Neural cell (in vitro differentiated cells): Measurements from ENCODE around the gene PHLDB1. TPM values are rescaled to one million over a fixed set of nuclear protein-coding genes. Genes with fewer than 3 reads are reported as not detected.

Experiments used
- H2AFZ ChIP-seq: fragments of 200-600, 300-800 bp; sonication (generic), shearing (Covaris generic); 2 replicates; pipeline ENCODE4 v1.6.0; 2014; ENCODE audit warnings: low read depth, mild to moderate bottlenecking, antibody characterized with exemption, low read length, moderate library complexity
- H3F3A ChIP-seq: fragments of 200-600 bp; shearing (Covaris generic); 2 replicates; pipeline ENCODE4 v1.6.1; 2016; ENCODE audit warnings: mild to moderate bottlenecking, moderate library complexity, mixed read lengths, antibody characterized with exemption, low read length; ENCODE audit not compliant: insufficient read depth, poor library complexity, severe bottlenecking
- H3K27ac ChIP-seq: fragments of 200-600, 300-800 bp; sonication (generic), shearing (Covaris generic); 2 replicates; pipeline ENCODE4 v1.5.1; 2014; ENCODE audit warnings: mild to moderate bottlenecking, low read length, moderate library complexity
- H3K27me3 ChIP-seq: fragments of 300-800, 200-600 bp; sonication (generic), shearing (Covaris generic); 2 replicates; pipeline ENCODE4 v1.6.0; 2014; ENCODE audit warnings: mild to moderate bottlenecking, low read depth, low read length, moderate library complexity; ENCODE audit not compliant: insufficient read depth
- H3K36me3 ChIP-seq: fragments of 300-800, 200-600 bp; sonication (generic), shearing (Covaris generic); 2 replicates; pipeline ENCODE4 v1.5.1; 2014; ENCODE audit warnings: mild to moderate bottlenecking, antibody characterized with exemption, low read length, moderate library complexity; ENCODE audit not compliant: insufficient read depth
- H3K4me2 ChIP-seq: fragments of 300-800, 200-600 bp; sonication (generic), shearing (Covaris generic); 2 replicates; pipeline ENCODE4 v1.6.0; 2014; ENCODE audit warnings: mild to moderate bottlenecking, low read length
- H3K4me3 ChIP-seq: fragments of 300-800, 200-600 bp; sonication (generic), shearing (Covaris generic); 2 replicates; pipeline ENCODE4 v1.5.1; 2014; ENCODE audit warnings: mild to moderate bottlenecking, low read length, moderate library complexity
- H3K79me2 ChIP-seq: fragments of 200-600 bp; shearing (Covaris generic); replicated peaks from 2 replicates; pipeline ENCODE4 v1.6.0; 2014; ENCODE audit warnings: mild to moderate bottlenecking, low read length, moderate library complexity; ENCODE audit not compliant: insufficient read depth
- H3K9ac ChIP-seq: fragments of 300-800, 200-600 bp; sonication (generic), shearing (Covaris generic); 2 replicates; pipeline ENCODE4 v1.6.1; 2016; ENCODE audit warnings: mild to moderate bottlenecking, low read length, mixed read lengths
- H3K9me2 ChIP-seq: fragments of 200-600 bp; shearing (Covaris generic); 2 replicates; pipeline ENCODE4 v1.6.1; 2016; ENCODE audit warnings: mild to moderate bottlenecking, low read length, mixed read lengths; ENCODE audit not compliant: insufficient read depth
- H3K9me3 ChIP-seq: fragments of 200-600, 300-800 bp; sonication (generic), shearing (Covaris generic); 2 replicates; pipeline ENCODE4 v1.6.1; 2016; ENCODE audit warnings: mild to moderate bottlenecking, mixed run types, low read length, moderate library complexity, mixed read lengths
- H4K20me1 ChIP-seq: fragments of 200-600 bp; shearing (Covaris generic); 2 replicates; pipeline ENCODE4 v1.6.1; 2016; ENCODE audit warnings: mild to moderate bottlenecking, mixed run types; ENCODE audit not compliant: insufficient read depth
- EP300 ChIP-seq: fragments of 450-650 bp; conservative IDR thresholded peaks from 2 replicates; pipeline ENCODE4 v1.6.1; 2014; ENCODE audit warnings: antibody characterized with exemption, mild to moderate bottlenecking, moderate library complexity; ENCODE audit not compliant: poor library complexity, severe bottlenecking
- EZH2 ChIP-seq: fragments of 200-600, 300-800 bp; shearing (Covaris generic), sonication (generic); IDR thresholded peaks from 2 replicates; pipeline ENCODE4 v1.6.1; 2014; ENCODE audit warnings: antibody characterized with exemption, low read length, borderline replicate concordance, mild to moderate bottlenecking; ENCODE audit not compliant: insufficient read depth, poor library complexity, severe bottlenecking
- MXI1 ChIP-seq: fragments of 450-650 bp; conservative IDR thresholded peaks from 2 replicates; pipeline ENCODE4 v1.6.1; 2014; ENCODE audit warnings: antibody characterized with exemption, mild to moderate bottlenecking; ENCODE audit not compliant: poor library complexity, severe bottlenecking
- POLR2AphosphoS5 ChIP-seq: IDR thresholded peaks from 2 replicates; pipeline ENCODE4 v1.6.1; 2012
- RAD21 ChIP-seq: fragments of 450-650 bp; conservative IDR thresholded peaks from 2 replicates; pipeline ENCODE4 v1.6.1; 2014; ENCODE audit warnings: antibody characterized with exemption, mild to moderate bottlenecking, moderate library complexity
- SMC3 ChIP-seq: fragments of 450-650 bp; conservative IDR thresholded peaks from 2 replicates; pipeline ENCODE4 v1.6.1; 2014; ENCODE audit warnings: antibody characterized with exemption, mild to moderate bottlenecking, moderate library complexity; ENCODE audit not compliant: poor library complexity
- TAF1 ChIP-seq: IDR thresholded peaks from 2 replicates; pipeline ENCODE4 v1.6.1; 2012; ENCODE audit warnings: low read depth
- polyA plus RNA-seq: library from polyadenylated mRNA; depleted of rRNA; stranded (reverse); fragments of >200 nt; gene quantifications from 2 replicates; pipeline ENCODE4 v1.2.3, GENCODE V29; 2014
- TF ChIP-seq, protein P1 (sequence below): fragments of 450-650 bp; IDR thresholded peaks from 2 replicates; pipeline ENCODE4 v1.5.1; 2014; ENCODE audit warnings: antibody characterized with exemption, mild to moderate bottlenecking, moderate library complexity; ENCODE audit not compliant: poor library complexity, severe bottlenecking
- TF ChIP-seq, protein P2 (sequence below): IDR thresholded peaks from 2 replicates; pipeline ENCODE4 v1.6.1; 2012; ENCODE audit warnings: borderline replicate concordance

The PHLDB1 gene
- polyA plus RNA-seq, 1 donor from 2014 or later, result 114 TPM

DNA sequence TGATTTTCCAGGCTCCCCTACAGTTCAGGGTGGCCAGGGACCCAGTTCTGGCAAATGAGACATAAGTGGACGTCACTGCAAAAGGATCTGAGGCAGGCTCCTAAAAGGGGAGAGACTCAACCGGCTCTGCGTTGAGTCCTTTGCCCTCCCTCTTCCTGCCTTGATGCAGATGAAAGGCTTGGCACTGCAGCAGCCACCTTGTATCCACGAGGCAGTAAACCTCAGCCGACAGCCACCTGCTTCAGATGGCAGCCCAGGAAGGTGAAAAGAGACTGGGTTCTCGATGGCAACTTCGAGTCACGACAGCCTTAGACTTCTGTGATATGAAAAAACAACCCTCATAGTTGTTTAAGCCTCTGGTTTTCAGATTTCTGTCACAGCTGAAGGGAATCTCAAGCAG, 86.8 kb downstream of the PHLDB1 start:
- Histone ChIP-seq H3K27ac (no peak overlapping the region), H3K36me3 (no peaks in the 10 kb centered on the region), H3K27me3 (no peaks in the 10 kb centered on the region), H3K9me2 (no peaks in the 10 kb centered on the region), H3K4me2 (no peak overlapping the region), H3K9ac (no peak overlapping the region), H4K20me1 (no peaks in the 10 kb centered on the region), H3K4me3 (no peak overlapping the region), H3F3A (no peaks in the 10 kb centered on the region), H2AFZ (no peak overlapping the region), H3K79me2 (no peaks in the 10 kb centered on the region), H3K9me3 (no peaks in the 10 kb centered on the region)
- TF ChIP-seq EP300 (no peak), TAF1 (no peak), SMC3 (no peak)
- TF ChIP-seq, protein P1, sequence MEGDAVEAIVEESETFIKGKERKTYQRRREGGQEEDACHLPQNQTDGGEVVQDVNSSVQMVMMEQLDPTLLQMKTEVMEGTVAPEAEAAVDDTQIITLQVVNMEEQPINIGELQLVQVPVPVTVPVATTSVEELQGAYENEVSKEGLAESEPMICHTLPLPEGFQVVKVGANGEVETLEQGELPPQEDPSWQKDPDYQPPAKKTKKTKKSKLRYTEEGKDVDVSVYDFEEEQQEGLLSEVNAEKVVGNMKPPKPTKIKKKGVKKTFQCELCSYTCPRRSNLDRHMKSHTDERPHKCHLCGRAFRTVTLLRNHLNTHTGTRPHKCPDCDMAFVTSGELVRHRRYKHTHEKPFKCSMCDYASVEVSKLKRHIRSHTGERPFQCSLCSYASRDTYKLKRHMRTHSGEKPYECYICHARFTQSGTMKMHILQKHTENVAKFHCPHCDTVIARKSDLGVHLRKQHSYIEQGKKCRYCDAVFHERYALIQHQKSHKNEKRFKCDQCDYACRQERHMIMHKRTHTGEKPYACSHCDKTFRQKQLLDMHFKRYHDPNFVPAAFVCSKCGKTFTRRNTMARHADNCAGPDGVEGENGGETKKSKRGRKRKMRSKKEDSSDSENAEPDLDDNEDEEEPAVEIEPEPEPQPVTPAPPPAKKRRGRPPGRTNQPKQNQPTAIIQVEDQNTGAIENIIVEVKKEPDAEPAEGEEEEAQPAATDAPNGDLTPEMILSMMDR, result no peak

DNA sequence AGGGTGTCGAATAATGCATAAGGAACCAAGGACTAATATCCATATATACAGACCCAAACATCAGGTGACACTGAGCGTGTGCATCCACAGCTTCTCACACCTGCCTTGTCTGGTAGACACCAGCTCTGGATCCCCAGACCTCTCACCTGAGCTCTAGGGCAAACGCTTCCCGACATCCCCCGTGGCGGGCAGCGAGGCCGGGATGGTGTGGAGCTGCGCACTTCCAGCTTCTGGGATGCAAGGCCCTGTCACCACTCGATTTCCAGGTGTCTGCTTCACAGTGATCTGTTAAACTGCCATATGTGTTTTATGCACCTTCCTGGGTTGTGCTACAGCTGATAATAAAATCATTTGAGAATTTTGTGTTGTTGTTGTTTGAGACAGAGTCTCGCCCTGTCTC, 87.4 kb downstream of the PHLDB1 start:
- no peaks in the 10 kb centered on the region for H3K27me3 ChIP-seq
- H3K4me2 ChIP-seq, result no peak overlapping the region
- no peaks in the 10 kb centered on the region for H3K9me3 ChIP-seq
- no peak overlapping the region for H3K4me3 ChIP-seq
- no peak overlapping the region for H3K9ac ChIP-seq
- no peaks in the 10 kb centered on the region for H3K9me2 ChIP-seq
- H3K79me2 ChIP-seq, result no peaks in the 10 kb centered on the region
- no peak overlapping the region for H3K27ac ChIP-seq
- no peak for TF ChIP-seq POLR2AphosphoS5
- TF ChIP-seq SMC3, result no peak
- TF ChIP-seq RAD21, result no peak
- TF ChIP-seq EZH2, result no peak
- TF ChIP-seq, protein P1, result no peak
- no peak overlapping the region for H2AFZ ChIP-seq
- H4K20me1 ChIP-seq, result no peaks in the 10 kb centered on the region
- H3K36me3 ChIP-seq, result no peaks in the 10 kb centered on the region
- no peaks in the 10 kb centered on the region for H3F3A ChIP-seq

DNA sequence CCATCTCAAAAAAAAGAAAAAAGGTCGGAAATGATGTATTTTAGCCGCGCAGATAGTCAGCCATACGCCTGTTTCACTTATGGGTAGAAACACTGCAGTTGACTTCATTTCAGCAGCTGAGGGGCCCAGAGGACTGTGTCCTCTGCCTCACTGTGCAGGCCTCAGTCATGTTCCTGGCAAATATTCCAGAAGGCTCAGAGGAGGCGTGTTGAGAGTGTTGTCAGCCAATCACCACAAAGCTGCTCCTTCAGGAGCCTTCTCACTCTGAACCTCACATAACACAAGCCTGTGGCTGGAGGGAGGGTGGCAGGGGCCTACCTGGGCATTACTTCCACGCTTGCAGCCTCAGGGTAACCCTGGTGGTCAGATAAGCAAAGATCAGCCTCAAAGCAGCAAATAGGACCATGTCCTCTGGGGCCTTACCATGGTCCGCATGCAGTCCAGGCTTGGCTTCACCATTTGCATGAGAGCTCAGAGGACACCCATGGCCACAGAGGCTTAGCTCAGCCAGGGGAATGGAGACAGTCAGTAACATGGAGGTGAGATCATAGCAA, 89.3 kb downstream of the PHLDB1 start:
- H3K36me3 ChIP-seq, result no peaks in the 10 kb centered on the region
- no peaks in the 10 kb centered on the region for H3F3A ChIP-seq
- TF ChIP-seq RAD21 (no peak), MXI1 (no peak), POLR2AphosphoS5 (no peak), EZH2 (no peak), EP300 (no peak), SMC3 (no peak), TAF1 (no peak)
- TF ChIP-seq, protein P1, result no peak
- TF ChIP-seq, protein P2, sequence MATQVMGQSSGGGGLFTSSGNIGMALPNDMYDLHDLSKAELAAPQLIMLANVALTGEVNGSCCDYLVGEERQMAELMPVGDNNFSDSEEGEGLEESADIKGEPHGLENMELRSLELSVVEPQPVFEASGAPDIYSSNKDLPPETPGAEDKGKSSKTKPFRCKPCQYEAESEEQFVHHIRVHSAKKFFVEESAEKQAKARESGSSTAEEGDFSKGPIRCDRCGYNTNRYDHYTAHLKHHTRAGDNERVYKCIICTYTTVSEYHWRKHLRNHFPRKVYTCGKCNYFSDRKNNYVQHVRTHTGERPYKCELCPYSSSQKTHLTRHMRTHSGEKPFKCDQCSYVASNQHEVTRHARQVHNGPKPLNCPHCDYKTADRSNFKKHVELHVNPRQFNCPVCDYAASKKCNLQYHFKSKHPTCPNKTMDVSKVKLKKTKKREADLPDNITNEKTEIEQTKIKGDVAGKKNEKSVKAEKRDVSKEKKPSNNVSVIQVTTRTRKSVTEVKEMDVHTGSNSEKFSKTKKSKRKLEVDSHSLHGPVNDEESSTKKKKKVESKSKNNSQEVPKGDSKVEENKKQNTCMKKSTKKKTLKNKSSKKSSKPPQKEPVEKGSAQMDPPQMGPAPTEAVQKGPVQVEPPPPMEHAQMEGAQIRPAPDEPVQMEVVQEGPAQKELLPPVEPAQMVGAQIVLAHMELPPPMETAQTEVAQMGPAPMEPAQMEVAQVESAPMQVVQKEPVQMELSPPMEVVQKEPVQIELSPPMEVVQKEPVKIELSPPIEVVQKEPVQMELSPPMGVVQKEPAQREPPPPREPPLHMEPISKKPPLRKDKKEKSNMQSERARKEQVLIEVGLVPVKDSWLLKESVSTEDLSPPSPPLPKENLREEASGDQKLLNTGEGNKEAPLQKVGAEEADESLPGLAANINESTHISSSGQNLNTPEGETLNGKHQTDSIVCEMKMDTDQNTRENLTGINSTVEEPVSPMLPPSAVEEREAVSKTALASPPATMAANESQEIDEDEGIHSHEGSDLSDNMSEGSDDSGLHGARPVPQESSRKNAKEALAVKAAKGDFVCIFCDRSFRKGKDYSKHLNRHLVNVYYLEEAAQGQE, result no peak
- no peak overlapping the region for H3K4me2 ChIP-seq
- no peak overlapping the region for H3K27ac ChIP-seq
- no peaks in the 10 kb centered on the region for H3K79me2 ChIP-seq
- no peaks in the 10 kb centered on the region for H4K20me1 ChIP-seq
- no peak overlapping the region for H3K9ac ChIP-seq
- H3K9me2 ChIP-seq, result no peaks in the 10 kb centered on the region
- no peak overlapping the region for H2AFZ ChIP-seq
- H3K27me3 ChIP-seq, result no peaks in the 10 kb centered on the region
- no peak overlapping the region for H3K4me3 ChIP-seq
- H3K9me3 ChIP-seq, result no peaks in the 10 kb centered on the region
